Measurements from ENCODE around the gene ABI3BP. TPM values are rescaled to one million over a fixed set of nuclear protein-coding genes. Genes with fewer than 3 reads are reported as not detected.

Gene ABI3BP
- total RNA-seq, 1 donor from 2014 or later: 26.2 TPM

DNA sequence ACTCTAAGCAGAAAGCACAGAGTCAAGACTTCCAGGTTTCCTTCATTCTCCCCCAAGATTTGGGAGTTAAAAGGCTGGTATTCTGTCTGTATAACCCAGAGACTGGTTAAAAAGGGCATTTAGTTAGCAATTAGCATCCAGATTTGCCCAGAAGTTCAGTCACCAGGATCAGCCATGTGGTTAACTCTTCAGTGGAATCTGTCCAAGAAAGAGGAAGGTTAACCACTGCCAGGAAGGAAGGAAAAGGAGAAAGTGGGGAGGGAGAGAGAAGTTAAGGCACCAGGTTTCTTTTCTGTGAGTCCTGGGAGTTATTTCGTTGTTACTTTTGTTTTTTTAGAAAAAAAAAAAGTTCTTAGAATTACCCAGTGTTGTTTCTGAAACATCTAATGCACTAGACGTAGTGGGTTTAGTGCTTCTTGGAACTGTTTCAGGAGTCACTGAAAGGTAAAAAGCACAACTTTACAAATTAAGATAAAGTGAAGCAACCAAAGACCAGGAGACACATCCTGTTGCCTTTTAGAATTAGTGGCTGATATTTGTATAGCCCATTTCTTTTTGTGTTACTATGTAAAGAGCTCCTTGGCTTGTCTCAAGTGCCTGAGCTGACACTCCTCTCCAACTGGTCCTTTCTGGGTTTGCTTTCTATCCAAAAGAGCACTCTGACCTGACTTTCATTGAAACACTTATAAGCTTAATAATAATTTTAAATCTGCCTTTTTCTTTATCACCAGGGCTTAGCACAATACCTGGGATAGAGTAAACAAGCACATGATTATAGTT lies 128.6 kb downstream of the ABI3BP start:
- intact Hi-C loops (cut with DNase I): no loop called here

DNA sequence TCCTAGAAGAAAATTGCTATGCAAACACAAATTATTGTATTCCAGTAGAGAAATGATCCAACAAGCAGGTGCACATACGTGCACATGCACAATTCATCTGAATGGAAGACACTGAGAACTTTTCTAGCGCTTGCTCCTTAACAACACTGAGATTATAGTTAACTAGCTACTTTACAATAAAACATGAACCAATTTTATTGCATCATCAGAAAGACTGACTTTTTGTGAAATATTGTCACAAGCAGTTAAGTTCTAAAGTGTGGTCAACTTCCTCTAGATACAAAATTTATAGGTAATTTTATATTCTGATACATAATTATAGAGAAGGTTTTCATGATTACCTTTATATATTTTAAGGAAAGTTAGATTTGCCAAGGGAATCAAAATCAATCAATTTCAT lies 135.4 kb downstream of the ABI3BP start:
- intact Hi-C loops (cut with DNase I): no loop called here
- no peak for DNase-seq (ENCODE audit: low spot score)

More for the DNA sequence above, 128.6 kb downstream of the ABI3BP start:
- DNase-seq (ENCODE audit: low spot score): no peak

- DNase-seq (ENCODE audit: low spot score): no peak
- intact Hi-C loops (cut with DNase I): no loop called here
Measured at GRCh38 chr3:100856821-100857220, 136.4 kb downstream of the ABI3BP start.

DNA sequence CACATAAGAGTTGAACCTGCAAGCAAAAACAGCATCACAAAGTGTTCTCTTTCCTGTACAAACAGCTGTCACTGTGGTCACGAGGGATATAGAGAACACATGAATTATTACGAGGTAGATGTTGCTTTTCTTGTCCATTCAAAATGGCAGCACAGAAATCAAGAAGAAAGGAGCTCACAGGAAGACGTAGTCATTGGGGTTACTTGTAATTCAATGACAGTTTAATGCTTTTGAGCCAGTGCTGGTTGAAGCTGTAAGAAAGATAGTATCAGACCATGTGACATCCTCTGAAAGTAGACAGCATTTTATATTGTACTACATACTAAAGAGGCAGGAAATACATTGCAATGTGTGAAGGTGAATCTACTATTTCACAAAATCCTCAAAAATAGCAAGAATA lies 140.4 kb downstream of the ABI3BP start:
- DNase-seq (ENCODE audit: low spot score): no peak

GRCh38 chr3:100850701-100851100 lies 142.5 kb downstream of the ABI3BP start:
- DNase-seq (ENCODE audit: low spot score): no peak
- intact Hi-C loops (cut with DNase I): no loop called here

More for the DNA sequence above, 140.4 kb downstream of the ABI3BP start:
- intact Hi-C loops (cut with DNase I): no loop called here

DNA sequence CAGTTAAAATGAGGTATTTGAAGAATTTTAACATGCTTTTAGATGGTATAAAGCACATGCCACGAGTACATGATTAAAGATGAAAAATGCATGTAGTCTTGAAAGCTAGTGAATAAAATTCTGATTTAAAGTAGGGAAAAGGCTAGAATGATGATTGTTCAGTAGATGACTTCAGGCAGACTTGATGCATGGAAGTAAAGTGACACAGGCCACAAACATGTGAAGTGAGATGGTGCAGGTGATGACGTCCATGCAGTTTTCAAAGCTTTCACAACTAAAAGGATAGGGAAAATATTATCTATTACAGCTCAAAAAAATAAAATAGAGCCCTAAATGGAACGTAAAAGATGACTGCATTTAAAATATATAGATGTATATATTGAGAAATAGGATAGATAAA lies 143.1 kb downstream of the ABI3BP start:
- no peak for DNase-seq (ENCODE audit: low spot score)
- intact Hi-C loops (cut with DNase I): no loop called here

DNA sequence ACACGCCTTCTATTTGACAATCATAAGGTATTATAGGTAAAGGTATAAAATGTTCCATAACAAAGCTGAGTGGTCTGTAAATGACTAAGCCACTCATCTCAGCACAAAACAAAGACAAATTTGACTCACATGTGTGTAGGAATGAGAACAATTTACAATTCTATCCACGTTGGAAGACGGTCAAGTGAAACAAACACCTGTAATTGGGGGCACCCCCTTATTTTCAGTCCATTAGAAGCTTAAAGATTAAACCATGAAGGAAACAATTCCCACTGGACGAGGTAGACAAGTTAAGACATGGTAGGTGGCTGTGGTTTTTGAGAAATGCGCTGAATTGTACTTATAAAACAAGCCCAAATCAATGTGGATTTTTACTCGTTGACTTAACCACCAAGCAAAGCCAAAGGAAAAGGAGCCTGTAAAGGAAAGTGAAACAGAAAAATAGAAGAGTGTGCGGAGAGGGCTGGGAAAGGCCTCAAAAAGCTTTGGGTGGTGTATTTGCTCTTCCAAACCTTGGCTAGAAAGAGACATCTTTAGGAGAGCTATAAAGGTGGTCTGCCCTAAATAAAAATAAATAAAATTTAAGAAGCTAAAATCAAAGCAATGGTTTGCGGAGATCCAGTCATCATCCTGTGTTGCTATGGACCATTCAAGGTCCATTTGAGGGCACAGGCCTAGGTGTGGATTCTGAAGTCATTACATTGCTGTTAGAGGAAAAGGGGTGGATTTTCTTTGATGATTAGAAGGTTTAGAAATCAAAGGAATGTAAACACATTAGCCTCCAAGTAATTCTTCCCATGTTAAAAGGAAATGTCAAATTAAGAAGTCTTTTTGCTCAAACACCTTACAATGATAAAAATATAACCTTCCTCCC lies 148.9 kb downstream of the ABI3BP start:
- DNase-seq (ENCODE audit: low spot score): no peak
- intact Hi-C loops (cut with DNase I): no loop called here

DNA sequence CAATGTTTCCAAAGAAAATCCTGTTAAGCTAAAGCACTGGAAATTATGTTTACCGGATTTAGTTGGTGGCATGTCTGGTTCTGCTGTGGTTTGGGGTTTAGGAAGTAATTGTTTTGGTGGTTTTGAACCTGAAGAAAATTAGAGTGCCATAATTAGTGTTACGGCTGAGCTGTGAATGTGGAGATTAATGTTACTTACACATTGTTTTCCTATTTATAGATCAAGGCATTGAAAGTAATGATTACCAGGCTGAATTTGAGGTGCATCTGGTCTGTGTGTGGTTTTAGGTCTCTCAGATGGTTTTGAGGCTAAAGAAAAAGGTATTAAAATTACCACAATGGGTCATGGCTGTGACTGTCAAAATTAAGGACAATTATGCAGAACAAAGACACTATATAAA lies 155.1 kb downstream of the ABI3BP start:
- intact Hi-C loops (cut with DNase I): no loop called here
- no peak for DNase-seq (ENCODE audit: low spot score)

DNA sequence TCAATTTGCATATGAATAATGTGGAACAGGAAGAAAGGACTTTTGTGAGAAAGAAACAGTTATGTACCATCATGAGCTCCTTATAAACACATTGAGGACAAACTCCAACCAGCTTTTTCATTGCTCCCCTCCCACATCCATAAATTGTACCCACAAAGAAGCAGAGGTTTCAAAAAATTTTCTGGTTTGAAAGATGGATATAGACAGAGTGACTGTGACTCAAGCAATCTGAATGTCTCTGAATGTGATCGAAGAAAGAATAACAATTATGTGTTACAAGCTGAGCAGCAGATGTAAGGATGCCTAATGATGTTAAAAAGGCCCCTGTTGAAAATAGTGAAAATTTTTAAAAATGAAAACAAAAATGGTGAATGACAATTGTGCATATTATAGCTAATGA lies 156.6 kb downstream of the ABI3BP start:
- DNase-seq (ENCODE audit: low spot score): no peak
- intact Hi-C loops (cut with DNase I): no loop called here

DNA sequence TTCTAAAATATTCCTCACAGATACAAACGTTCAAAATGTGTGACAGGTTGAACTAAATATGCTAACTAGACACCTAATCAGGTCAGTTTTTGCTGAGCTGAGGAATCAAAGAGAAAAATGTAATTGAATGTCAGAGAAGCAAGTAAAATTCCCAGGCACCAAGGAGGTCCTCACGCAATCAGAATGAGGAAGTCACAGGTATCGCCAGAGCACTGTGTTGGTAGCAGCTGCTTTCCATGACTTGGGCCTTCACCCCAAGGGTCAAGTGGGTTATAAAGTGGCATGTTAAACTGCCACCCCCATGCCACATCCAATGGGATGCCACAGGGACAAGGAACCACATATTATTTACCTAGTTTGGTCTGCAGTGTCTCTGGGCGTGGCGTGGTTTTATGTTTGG lies 158.9 kb downstream of the ABI3BP start:
- intact Hi-C loops (cut with DNase I): no loop called here
- DNase-seq (ENCODE audit: low spot score): no peak

- no peak for DNase-seq (ENCODE audit: low spot score)
- intact Hi-C loops (cut with DNase I): no loop called here
Measured at GRCh38 chr3:100833483-100833882, 159.7 kb downstream of the ABI3BP start.

DNA sequence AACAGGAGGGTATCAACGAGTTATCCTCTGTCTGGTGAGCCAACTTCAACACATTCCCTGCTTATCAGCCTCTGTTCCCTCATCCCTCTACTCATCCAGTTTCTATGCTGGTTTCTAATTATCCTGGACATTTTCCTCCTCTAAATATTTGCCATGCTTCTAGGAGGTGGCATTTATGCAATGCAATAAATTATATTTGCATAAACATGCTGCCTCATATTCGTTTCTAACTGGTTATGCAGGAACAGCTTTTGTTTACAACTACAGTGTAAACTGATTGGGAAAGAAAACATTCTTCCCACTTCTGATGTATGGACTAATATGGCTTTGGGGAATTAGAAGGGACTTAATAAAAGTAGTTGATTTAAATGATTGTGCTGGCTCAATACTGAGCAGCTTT lies 161.6 kb downstream of the ABI3BP start:
- DNase-seq (ENCODE audit: low spot score): no peak
- intact Hi-C loops (cut with DNase I): no loop called here

DNA sequence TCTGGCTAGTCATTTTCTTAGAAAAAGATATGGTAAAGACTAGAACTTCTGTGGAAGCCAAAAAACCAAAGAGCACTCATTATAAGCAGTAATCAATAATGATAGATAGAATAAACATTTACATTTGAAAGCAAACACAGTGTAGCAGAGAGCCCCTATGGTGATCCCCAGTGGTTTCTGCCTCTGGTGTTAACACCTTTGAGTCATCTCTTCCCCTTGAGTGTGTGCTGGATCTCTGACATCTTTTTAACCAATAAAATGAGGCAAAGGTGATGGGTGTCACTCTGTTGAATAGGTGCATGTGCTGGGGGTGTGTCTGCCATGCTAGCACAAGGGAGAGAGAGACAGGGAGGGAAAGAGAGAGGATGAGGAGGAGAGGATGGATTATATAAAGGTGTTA lies 162.3 kb downstream of the ABI3BP start:
- DNase-seq (ENCODE audit: low spot score): no peak
- intact Hi-C loops (cut with DNase I): no loop called here

GRCh38 chr3:100825574-100825973 lies 167.6 kb downstream of the ABI3BP start:
- DNase-seq (ENCODE audit: low spot score): no peak
- intact Hi-C loops (cut with DNase I): no loop called here

DNA sequence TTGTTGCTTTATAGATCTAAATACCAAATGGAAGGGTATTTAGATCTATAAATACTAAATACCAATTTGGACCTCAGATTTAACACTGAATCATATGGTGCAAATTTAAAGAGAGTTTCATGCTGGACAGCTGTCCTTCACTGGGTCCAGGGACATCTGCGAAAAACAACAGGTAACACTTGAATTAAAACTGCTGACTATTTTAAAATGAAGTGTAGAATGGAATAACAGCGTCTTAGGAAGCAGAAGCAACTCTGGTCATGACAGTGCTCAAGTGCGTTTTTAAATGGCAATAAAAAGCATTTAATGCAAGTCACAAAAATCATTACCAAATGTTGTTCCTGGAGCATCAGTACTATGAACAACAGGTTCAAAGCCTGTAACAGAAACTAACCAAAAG lies 177.6 kb downstream of the ABI3BP start:
- intact Hi-C loops (cut with DNase I): no loop called here
- no peak for DNase-seq (ENCODE audit: low spot score)

GRCh38 chr3:100813828-100814227 lies 179.4 kb downstream of the ABI3BP start:
- intact Hi-C loops (cut with DNase I): no loop called here
- DNase-seq (ENCODE audit: low spot score): no peak

DNA sequence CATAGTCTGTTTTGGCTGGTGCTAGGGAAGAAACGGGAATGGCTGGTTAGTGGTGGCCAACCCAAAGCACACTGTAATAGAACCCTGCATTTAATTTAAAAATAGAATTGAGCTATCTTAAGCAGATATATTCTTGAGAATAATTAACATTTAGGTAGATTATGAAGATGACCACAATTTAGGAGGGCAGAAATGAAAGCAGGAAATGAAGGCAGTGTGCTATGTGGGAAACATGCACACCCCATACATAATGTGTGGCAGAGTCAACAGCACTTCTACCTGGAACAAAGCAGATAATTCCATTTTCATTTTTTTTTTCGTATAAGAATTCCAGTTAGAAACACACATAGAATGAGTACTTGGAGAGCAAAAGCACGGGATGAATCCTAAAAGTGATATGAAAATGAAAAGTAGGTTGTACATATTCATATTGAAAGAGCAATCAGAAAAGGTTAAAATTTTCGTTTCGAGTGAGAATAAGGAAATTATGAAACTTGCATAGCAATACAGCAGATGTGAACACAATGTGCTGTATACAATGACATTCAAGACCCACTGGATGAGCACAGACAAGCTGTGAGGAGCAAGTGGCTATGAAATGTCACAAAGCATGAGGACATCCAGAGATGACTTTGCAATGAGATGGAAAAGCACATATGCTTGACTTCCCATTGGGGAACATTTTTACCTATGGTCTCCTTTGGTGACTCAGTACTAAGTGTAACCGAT lies 181.3 kb downstream of the ABI3BP start:
- DNase-seq (ENCODE audit: low spot score): no peak
- intact Hi-C loops (cut with DNase I): no loop called here

DNA sequence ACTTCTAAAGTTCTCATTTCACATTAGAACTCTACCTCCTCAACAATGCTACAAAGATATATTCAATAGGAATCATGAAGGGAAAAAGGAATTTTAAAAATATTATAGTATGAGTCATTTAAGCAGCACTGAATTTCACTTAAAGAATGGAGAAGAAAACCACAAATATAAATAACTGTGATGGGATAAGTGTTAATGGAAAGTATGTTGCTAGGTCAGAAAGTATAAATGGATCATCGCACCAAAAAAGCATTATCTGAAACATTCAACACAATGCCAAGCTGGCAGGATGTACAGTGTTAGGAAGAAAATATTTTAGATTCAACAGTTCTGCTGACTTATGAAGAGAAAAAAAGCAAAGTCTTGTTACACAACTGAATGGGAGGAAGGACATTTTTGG lies 182.6 kb downstream of the ABI3BP start:
- intact Hi-C loops (cut with DNase I): no loop called here
- DNase-seq (ENCODE audit: low spot score): no peak

DNA sequence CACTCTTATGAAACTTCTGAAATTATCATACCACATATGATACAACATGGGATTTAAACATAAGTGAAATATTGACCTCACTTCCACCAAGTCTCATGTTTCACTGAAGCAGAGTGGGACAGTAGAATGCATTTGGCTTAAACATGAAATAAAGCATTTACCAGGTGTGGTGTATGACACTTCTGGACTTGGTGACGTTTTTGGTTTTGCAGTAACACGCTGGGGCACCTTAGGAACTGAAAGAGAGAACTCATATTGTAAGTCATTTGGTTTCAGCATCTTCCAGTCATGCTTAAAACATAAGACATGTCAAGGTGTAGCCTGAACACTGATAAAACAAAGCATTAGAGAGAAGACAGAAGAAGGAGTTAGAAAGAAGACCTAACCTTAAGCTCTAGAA lies 188.6 kb downstream of the ABI3BP start:
- intact Hi-C loops (cut with DNase I): no loop called here
- no peak for DNase-seq (ENCODE audit: low spot score)

GRCh38 chr3:100803711-100804110 lies 189.5 kb downstream of the ABI3BP start:
- DNase-seq (ENCODE audit: low spot score): no peak
- intact Hi-C loops (cut with DNase I): no loop called here
